Testis (tissue), 2 donors: Measurements from ENCODE around the gene AQP12A.

Experiments
- CTCF ChIP-seq, 3 experiments: fragments of 450-650 bp in 2 of 3; fragments of 200-600 bp in 1 of 3; sonication (generic) in 1 of 3; IDR thresholded peaks; one replicate each; pipeline ENCODE4 v1.5.1; 2016 to 2019; ENCODE audit warnings: antibody characterized with exemption in 3 of 3, mild to moderate bottlenecking in 2 of 3, moderate library complexity in 1 of 3
- POLR2A ChIP-seq: fragments of 450-650 bp; IDR thresholded peaks from one replicate; pipeline ENCODE4 v1.6.1; 2017; ENCODE audit warnings: antibody characterized with exemption, mild to moderate bottlenecking, moderate library complexity

- TF ChIP-seq CTCF (IDR thresholded peaks at IDR 0.05) (no peak), POLR2A (no peak)
These were observed 19.6 kb downstream of the AQP12A start for GRCh38 chr2:240711296-240711695.
